ENCODE data around the gene SCN1A. TPM values are rescaled to one million over a fixed set of nuclear protein-coding genes. Genes with fewer than 3 reads are reported as not detected.
A peak's percentile ranks its signal among the peaks of the same experiment; 100 is the strongest.

SCN1A gene
- total RNA-seq, 1 donor = 0.72 TPM

DNA sequence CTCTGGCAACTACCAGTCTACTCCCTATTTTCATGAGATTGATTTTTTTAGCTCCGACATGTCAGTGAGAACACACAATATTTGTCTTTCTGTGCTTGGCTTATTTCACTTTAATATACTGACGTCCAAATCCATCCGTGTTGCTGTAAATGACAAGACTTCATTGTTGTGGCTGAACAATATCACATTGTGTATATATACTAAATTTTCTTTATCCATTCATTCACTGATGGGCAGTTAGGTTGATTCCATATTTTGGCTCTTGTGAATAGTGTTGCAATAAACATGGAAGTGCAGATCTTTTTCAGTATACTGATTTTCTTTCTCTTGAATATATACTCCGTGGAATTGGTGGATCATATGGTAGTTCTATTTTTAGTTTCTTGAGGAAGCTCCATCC is 168.4 kb downstream of the SCN1A start:
- Histone ChIP-seq H3K79me2 (ENCODE audit: insufficient read depth, low read length) (no peaks in the 10 kb centered on the region), H3K27me3 (ENCODE audit: insufficient read depth, low read length) (no peaks in the 10 kb centered on the region)

DNA sequence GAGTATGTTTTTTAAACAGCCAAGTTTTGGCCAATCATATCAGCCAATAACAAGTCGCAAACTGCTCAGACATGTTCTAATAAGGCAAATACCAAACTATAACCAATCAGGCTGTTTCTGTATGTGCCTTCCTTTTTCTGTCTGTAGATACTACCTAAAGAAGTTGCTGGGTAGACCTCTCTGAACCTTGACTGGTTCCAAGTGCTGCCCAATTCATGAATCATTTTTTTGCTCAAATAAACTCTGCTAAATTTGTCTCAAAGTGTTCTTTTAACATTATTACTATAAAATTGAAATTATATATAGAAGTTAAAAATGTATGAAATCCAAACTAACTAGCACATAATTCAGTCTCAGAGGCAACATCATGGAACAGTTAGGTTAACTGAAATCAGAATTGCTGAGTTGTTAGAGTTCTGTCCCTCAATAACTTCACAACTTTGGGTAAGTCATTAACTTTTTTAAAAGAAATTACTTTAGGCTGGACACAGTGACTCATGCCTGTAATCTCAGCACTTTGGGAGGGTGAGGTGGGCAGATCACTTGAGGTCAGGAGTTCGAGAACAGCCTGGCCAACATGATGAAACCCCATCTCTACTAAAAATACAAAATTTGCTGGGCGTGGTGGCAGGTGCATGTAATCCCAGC is 169.4 kb downstream of the SCN1A start:
- no peaks in the 10 kb centered on the region for H3K36me3 ChIP-seq (ENCODE audit: insufficient read depth, low read length)
- no peaks in the 10 kb centered on the region for H4K20me1 ChIP-seq (ENCODE audit: insufficient read depth, low read length)

More for the DNA sequence above, 168.4 kb downstream of the SCN1A start:
- H3K27ac ChIP-seq (ENCODE audit: low read depth, low read length) = no peak overlapping the region
- no peaks in the 10 kb centered on the region for H3K9me3 ChIP-seq (ENCODE audit: low read depth, low read length)
- no peaks in the 10 kb centered on the region for H3K36me3 ChIP-seq (ENCODE audit: insufficient read depth, low read length)
- no peak overlapping the region for H3K4me2 ChIP-seq (ENCODE audit: insufficient read depth, low read length)
- TF ChIP-seq, protein P1, sequence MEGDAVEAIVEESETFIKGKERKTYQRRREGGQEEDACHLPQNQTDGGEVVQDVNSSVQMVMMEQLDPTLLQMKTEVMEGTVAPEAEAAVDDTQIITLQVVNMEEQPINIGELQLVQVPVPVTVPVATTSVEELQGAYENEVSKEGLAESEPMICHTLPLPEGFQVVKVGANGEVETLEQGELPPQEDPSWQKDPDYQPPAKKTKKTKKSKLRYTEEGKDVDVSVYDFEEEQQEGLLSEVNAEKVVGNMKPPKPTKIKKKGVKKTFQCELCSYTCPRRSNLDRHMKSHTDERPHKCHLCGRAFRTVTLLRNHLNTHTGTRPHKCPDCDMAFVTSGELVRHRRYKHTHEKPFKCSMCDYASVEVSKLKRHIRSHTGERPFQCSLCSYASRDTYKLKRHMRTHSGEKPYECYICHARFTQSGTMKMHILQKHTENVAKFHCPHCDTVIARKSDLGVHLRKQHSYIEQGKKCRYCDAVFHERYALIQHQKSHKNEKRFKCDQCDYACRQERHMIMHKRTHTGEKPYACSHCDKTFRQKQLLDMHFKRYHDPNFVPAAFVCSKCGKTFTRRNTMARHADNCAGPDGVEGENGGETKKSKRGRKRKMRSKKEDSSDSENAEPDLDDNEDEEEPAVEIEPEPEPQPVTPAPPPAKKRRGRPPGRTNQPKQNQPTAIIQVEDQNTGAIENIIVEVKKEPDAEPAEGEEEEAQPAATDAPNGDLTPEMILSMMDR (IDR thresholded peaks at IDR 0.05; ENCODE audit: extremely low read depth, low read depth, low read length) = no peak
- H3K4me1 ChIP-seq (ENCODE audit: insufficient read depth, low read length) = peaks cover under 1% of the 10 kb centered on the region
- no peak overlapping the region for H3K4me3 ChIP-seq (ENCODE audit: insufficient read depth, low read length)
- no peak for DNase-seq (ENCODE audit: insufficient read length, low spot score, missing footprints)
- H2AFZ ChIP-seq (ENCODE audit: low read length) = no peak overlapping the region
- no peaks in the 10 kb centered on the region for H4K20me1 ChIP-seq (ENCODE audit: insufficient read depth, low read length)

DNA sequence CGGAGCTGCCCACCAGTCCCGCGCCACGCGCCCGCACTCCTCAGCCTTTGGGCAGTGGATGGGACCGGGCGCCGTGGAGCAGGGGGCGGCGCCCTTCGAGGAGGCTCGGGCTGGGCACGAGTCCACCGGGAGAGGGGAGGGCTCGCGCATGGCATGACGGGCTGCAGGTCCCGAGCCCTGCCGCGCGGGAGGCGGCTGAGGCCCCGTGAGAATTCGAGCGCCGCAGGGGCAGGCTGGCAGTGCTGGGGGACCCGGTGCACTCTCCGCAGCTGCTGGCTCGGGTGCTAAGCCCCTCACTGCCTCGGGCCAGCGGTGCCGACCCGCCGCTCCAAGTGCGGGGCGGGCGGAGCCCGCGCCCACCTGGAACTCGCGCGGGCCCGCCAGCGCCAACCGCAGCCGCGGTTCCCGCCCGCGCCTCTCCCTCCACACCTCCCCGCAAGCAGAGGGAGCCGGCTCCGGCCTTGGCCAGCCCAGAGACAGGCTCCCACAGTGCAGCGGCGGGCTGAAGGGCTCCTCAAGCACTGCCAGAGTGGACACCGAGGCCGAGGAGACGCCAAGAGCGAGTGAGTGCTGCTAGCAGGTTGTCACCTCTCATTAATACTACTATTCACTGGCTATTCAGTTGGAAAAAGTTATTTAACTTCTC is 170.7 kb downstream of the SCN1A start:
- no peak for DNase-seq (ENCODE audit: insufficient read length, low spot score, missing footprints)

More for the DNA sequence above, 169.4 kb downstream of the SCN1A start:
- no peak overlapping the region for H3K4me2 ChIP-seq (ENCODE audit: insufficient read depth, low read length)
- H3K79me2 ChIP-seq (ENCODE audit: insufficient read depth, low read length) = no peaks in the 10 kb centered on the region
- H3K27me3 ChIP-seq (ENCODE audit: insufficient read depth, low read length) = no peaks in the 10 kb centered on the region
- H2AFZ ChIP-seq (ENCODE audit: low read length) = peak overlapping the region; percentile 47
- peaks cover 4% of the 10 kb centered on the region for H3K4me1 ChIP-seq (ENCODE audit: insufficient read depth, low read length)
- no peak overlapping the region for H3K27ac ChIP-seq (ENCODE audit: low read depth, low read length)
- H3K9me3 ChIP-seq (ENCODE audit: low read depth, low read length) = no peaks in the 10 kb centered on the region
- TF ChIP-seq, protein P1 (IDR thresholded peaks at IDR 0.05; ENCODE audit: extremely low read depth, low read depth, low read length) = no peak
- no peak overlapping the region for H3K4me3 ChIP-seq (ENCODE audit: insufficient read depth, low read length)
- no peak for DNase-seq (ENCODE audit: insufficient read length, low spot score, missing footprints)

More for the DNA sequence above, 170.7 kb downstream of the SCN1A start:
- no peak overlapping the region for H3K4me3 ChIP-seq (ENCODE audit: insufficient read depth, low read length)
- TF ChIP-seq, protein P1 (IDR thresholded peaks at IDR 0.05; ENCODE audit: extremely low read depth, low read depth, low read length) = no peak
- no peak overlapping the region for H2AFZ ChIP-seq (ENCODE audit: low read length)
- H3K36me3 ChIP-seq (ENCODE audit: insufficient read depth, low read length) = no peaks in the 10 kb centered on the region
- peaks cover 13% of the 10 kb centered on the region for H3K79me2 ChIP-seq (ENCODE audit: insufficient read depth, low read length)
- H3K4me2 ChIP-seq (ENCODE audit: insufficient read depth, low read length) = no peak overlapping the region
- no peaks in the 10 kb centered on the region for H3K9me3 ChIP-seq (ENCODE audit: low read depth, low read length)
- H3K27ac ChIP-seq (ENCODE audit: low read depth, low read length) = no peak overlapping the region
- peaks cover 13% of the 10 kb centered on the region for H3K4me1 ChIP-seq (ENCODE audit: insufficient read depth, low read length)
- peaks cover 5% of the 10 kb centered on the region for H4K20me1 ChIP-seq (ENCODE audit: insufficient read depth, low read length)
- no peaks in the 10 kb centered on the region for H3K27me3 ChIP-seq (ENCODE audit: insufficient read depth, low read length)
